H9 (cell line): ENCODE measurements around the gene GPRC5A. TPM values are rescaled to one million over a fixed set of nuclear protein-coding genes. Genes with fewer than 3 reads are reported as not detected.

Experiments
- DNase-seq: peaks from one replicate; pipeline ENCODE4 v3.0.0-alpha.2; 2017
- H2AFZ ChIP-seq: one replicate; pipeline ENCODE4 v1.6.1; 2013; ENCODE audit warnings: mild to moderate bottlenecking, low read length, control low read depth, moderate library complexity
- H2AK5ac ChIP-seq: 2 replicates; pipeline ENCODE4 v1.6.1; 2013; ENCODE audit warnings: low read length, control low read depth, mixed read lengths; ENCODE audit not compliant: insufficient read length
- H2BK120ac ChIP-seq: one replicate; pipeline ENCODE4 v1.6.1; 2013; ENCODE audit warnings: low read depth, mild to moderate bottlenecking, low read length, control low read depth, inconsistent platforms; ENCODE audit not compliant: poor library complexity, severe bottlenecking
- H2BK12ac ChIP-seq: 2 replicates; pipeline ENCODE4 v1.6.1; 2013; ENCODE audit warnings: low read length, control low read depth, mixed read lengths, low read depth; ENCODE audit not compliant: insufficient read length
- H2BK15ac ChIP-seq: 2 replicates; pipeline ENCODE4 v1.6.1; 2013; ENCODE audit warnings: low read depth, low read length, control low read depth
- H2BK20ac ChIP-seq: one replicate; pipeline ENCODE4 v1.6.1; 2013; ENCODE audit warnings: low read depth, mild to moderate bottlenecking, low read length, control low read depth, inconsistent platforms; ENCODE audit not compliant: poor library complexity, severe bottlenecking
- H2BK5ac ChIP-seq: 2 replicates; pipeline ENCODE4 v1.6.1; 2013; ENCODE audit warnings: low read length, control low read depth, mixed read lengths; ENCODE audit not compliant: insufficient read length
- H3K14ac ChIP-seq: 2 replicates; pipeline ENCODE4 v1.6.1; 2013; ENCODE audit warnings: low read length, control low read depth; ENCODE audit not compliant: insufficient read depth
- H3K18ac ChIP-seq: 2 replicates; pipeline ENCODE4 v1.6.1; 2013; ENCODE audit warnings: low read depth, mild to moderate bottlenecking, mixed read lengths, low read length, control low read depth; ENCODE audit not compliant: insufficient read length
- H3K23ac ChIP-seq: 2 replicates; pipeline ENCODE4 v1.6.1; 2013; ENCODE audit warnings: low read length, control low read depth, mixed read lengths, low read depth; ENCODE audit not compliant: insufficient read length
- H3K23me2 ChIP-seq: 2 replicates; pipeline ENCODE4 v1.6.1; 2013; ENCODE audit warnings: low read depth, mild to moderate bottlenecking, mixed read lengths, low read length, control low read depth; ENCODE audit not compliant: insufficient read length, poor library complexity, severe bottlenecking
- H3K27ac ChIP-seq: 2 replicates; pipeline ENCODE4 v1.5.1; 2013; ENCODE audit warnings: low read length, control low read depth, mixed read lengths, low read depth; ENCODE audit not compliant: insufficient read length
- H3K27me3 ChIP-seq: 2 replicates; pipeline ENCODE4 v1.6.1; 2013; ENCODE audit warnings: low read length, control low read depth, inconsistent platforms; ENCODE audit not compliant: insufficient read depth
- H3K4ac ChIP-seq: 2 replicates; pipeline ENCODE4 v1.6.1; 2013; ENCODE audit warnings: low read depth, mild to moderate bottlenecking, control low read depth, inconsistent platforms, low read length, moderate library complexity
- H3K4me1 ChIP-seq: 2 replicates; pipeline ENCODE4 v1.6.1; 2013; ENCODE audit warnings: low read length, control low read depth, inconsistent platforms; ENCODE audit not compliant: insufficient read depth
- H3K4me2 ChIP-seq: 2 replicates; pipeline ENCODE4 v1.6.1; 2013; ENCODE audit warnings: low read length, control low read depth, mixed read lengths; ENCODE audit not compliant: insufficient read length, insufficient read depth
- H3K56ac ChIP-seq: 2 replicates; pipeline ENCODE4 v1.6.1; 2013; ENCODE audit warnings: low read depth, mild to moderate bottlenecking, mixed read lengths, low read length, control low read depth; ENCODE audit not compliant: insufficient read length
- H3K79me1 ChIP-seq: 2 replicates; pipeline ENCODE4 v1.6.1; 2013; ENCODE audit warnings: low read depth, mild to moderate bottlenecking, moderate library complexity, low read length, control low read depth, inconsistent platforms; ENCODE audit not compliant: insufficient read depth, poor library complexity, severe bottlenecking
- H3K79me2 ChIP-seq: 2 replicates; pipeline ENCODE4 v1.6.1; 2013; ENCODE audit warnings: low read length, control low read depth, inconsistent platforms; ENCODE audit not compliant: insufficient read depth
- H3K9ac ChIP-seq: 2 replicates; pipeline ENCODE4 v1.6.1; 2013; ENCODE audit warnings: low read length, control low read depth, mixed read lengths; ENCODE audit not compliant: insufficient read length; ENCODE audit errors: extremely low read depth
- H3K9me3 ChIP-seq: one replicate; pipeline ENCODE4 v1.6.1; 2013; ENCODE audit warnings: low read depth, low read length, inconsistent platforms; ENCODE audit not compliant: control insufficient read depth
- H3T11ph ChIP-seq: one replicate; pipeline ENCODE4 v1.6.1; 2013; ENCODE audit warnings: mild to moderate bottlenecking, low read length, control low read depth, inconsistent platforms
- H4K20me1 ChIP-seq: one replicate; pipeline ENCODE4 v1.6.1; 2013; ENCODE audit not compliant: control insufficient read depth, insufficient read length, insufficient read depth
- H4K5ac ChIP-seq: 2 replicates; pipeline ENCODE4 v1.6.1; 2013; ENCODE audit warnings: low read depth, mild to moderate bottlenecking, mixed read lengths, low read length, control low read depth; ENCODE audit not compliant: insufficient read length
- H4K8ac ChIP-seq: replicated peaks from 2 replicates; pipeline ENCODE4 v1.6.1; 2013; ENCODE audit warnings: low read length, control low read depth, mixed read lengths, low read depth; ENCODE audit not compliant: insufficient read length
- H4K91ac ChIP-seq: 2 replicates; pipeline ENCODE4 v1.6.1; 2013; ENCODE audit warnings: low read depth, mild to moderate bottlenecking, moderate library complexity, mixed read lengths, low read length, control low read depth; ENCODE audit not compliant: insufficient read length
- H3K27ac Mint-ChIP-seq, 3 experiments: 2 replicates in 2 of 3; 3 replicates in 1 of 3; pipeline ENCODE4 v1.8.0; 2020 to 2021; ENCODE audit warnings: mixed read lengths in 3 of 3, mild to moderate bottlenecking in 1 of 3, moderate library complexity in 1 of 3
- H3K27me3 Mint-ChIP-seq: 2 replicates; pipeline ENCODE4 v1.8.0; 2021; ENCODE audit warnings: low read depth, mild to moderate bottlenecking, moderate library complexity, mixed read lengths
- H3K36me3 Mint-ChIP-seq, 3 experiments: 2 replicates in 2 of 3; 3 replicates in 1 of 3; pipeline ENCODE4 v1.8.0; 2020 to 2021; ENCODE audit warnings: low read depth in 3 of 3, mixed read lengths in 3 of 3; ENCODE audit not compliant: insufficient read depth in 1 of 3
- H3K4me1 Mint-ChIP-seq, 2 experiments: 2 replicates each; pipeline ENCODE4 v1.8.0; 2020; ENCODE audit warnings: mixed read lengths in 2 of 2
- H3K4me3 Mint-ChIP-seq, 2 experiments: 2 replicates in 1 of 2; 3 replicates in 1 of 2; pipeline ENCODE4 v1.8.0; 2020 to 2021; ENCODE audit warnings: mild to moderate bottlenecking in 2 of 2, mixed read lengths in 2 of 2, moderate library complexity in 1 of 2
- H3K9me3 Mint-ChIP-seq, 2 experiments: 2 replicates in 1 of 2; 3 replicates in 1 of 2; pipeline ENCODE4 v1.8.0; 2020; ENCODE audit warnings: mild to moderate bottlenecking in 2 of 2, mixed read lengths in 2 of 2, moderate library complexity in 1 of 2
- WGBS: extraction: QIAGEN DNeasy Blood & Tissue Kit; methylation state at CpG from one replicate; pipeline ENCODE4 v1.1.7; 2013; ENCODE audit warnings: missing lambda C conversion rate, low lambda C conversion rate, mixed read lengths; ENCODE audit not compliant: insufficient read length; ENCODE audit errors: extremely low coverage; 5-methylcytosine and 5-hydroxymethylcytosine counted together
- total RNA-seq: library from RNA; stranded (reverse); gene quantifications from 2 replicates; pipeline ENCODE4 v1.2.1, GENCODE V29; 2021
- TF ChIP-seq, protein P1 (sequence below): fragments of 200-600 bp; sonication (generic); conservative IDR thresholded peaks from 3 replicates; pipeline ENCODE4 v1.8.0; 2021; ENCODE audit warnings: antibody characterized with exemption, mild to moderate bottlenecking

GPRC5A gene
- total RNA-seq, 1 experiment from 2014 or later: 0.09 TPM

DNA sequence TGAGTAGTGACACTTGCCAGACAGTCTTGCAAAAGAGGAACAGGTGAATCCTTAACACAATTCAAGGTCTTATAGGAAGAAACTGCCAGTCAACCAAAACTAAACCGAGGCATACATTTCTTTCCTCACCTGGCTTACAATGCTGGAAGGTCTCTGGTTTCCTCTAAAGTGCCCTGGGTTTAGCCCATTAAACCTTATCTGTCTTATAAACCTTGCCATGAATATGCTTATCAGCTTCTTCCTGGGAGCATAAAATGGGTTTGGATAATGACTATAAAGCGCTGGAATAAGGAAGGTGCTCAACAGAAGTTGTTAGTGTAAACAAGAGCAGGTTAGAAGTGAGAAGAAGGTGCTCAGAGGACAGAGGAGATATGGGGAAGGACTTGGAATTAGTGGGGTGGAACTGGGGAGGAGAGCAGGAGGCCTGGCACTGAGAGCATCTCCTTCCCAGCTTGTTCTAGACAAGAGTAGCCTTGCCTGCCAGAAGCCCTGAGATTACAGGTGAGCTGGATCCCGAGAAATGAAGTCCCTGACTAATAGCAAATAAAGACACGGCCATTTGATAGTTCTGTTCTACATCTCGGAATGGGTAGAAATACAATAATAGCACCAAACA lies 14.1 kb upstream of the GPRC5A start:
- no peaks in the 10 kb centered on the region for H3K79me2 ChIP-seq
- Mint-ChIP-seq H3K36me3 (peaks cover 0 to 4% (median 0%) of the 10 kb centered on the region in 3 experiments; a peak in 2 of 7 replicates), H3K4me3 (no peak overlapping the region), H3K27me3 (no peaks in the 10 kb centered on the region; the same call in 1 of the 2 replicates), H3K9me3 (no peaks in the 10 kb centered on the region; a peak in 1 of 5 replicates), H3K4me1 (peaks cover 13 to 33% of the 10 kb centered on the region in 2 experiments), H3K27ac (no peak overlapping the region)
- H3K27me3 ChIP-seq: no peaks in the 10 kb centered on the region
- no peak for DNase-seq
- H3T11ph ChIP-seq: no peak overlapping the region
- no peak overlapping the region for H2BK12ac ChIP-seq
- H2BK120ac ChIP-seq: peak overlapping the region; percentile 44
- H3K14ac ChIP-seq: no peak overlapping the region; the same call in 1 of the 2 replicates
- H3K27ac ChIP-seq: no peak overlapping the region
- H3K4me2 ChIP-seq: no peak overlapping the region
- H3K23ac ChIP-seq: no peak overlapping the region
- H3K4me1 ChIP-seq: peaks cover 10% of the 10 kb centered on the region; the same call in 1 of the 2 replicates
- H4K5ac ChIP-seq: no peak overlapping the region
- no peaks in the 10 kb centered on the region for H4K20me1 ChIP-seq
- no peak overlapping the region for H4K8ac ChIP-seq
- H2AK5ac ChIP-seq: no peak overlapping the region
- no peak overlapping the region for H4K91ac ChIP-seq
- H2BK5ac ChIP-seq: no peak overlapping the region
- no peak overlapping the region for H3K9ac ChIP-seq
- H2BK15ac ChIP-seq: no peak overlapping the region
- H3K23me2 ChIP-seq: no peaks in the 10 kb centered on the region
- no CpG with 5 or more reads among the region's 5 CpGs for WGBS
- H3K56ac ChIP-seq: no peak overlapping the region
- H3K4ac ChIP-seq: no peak overlapping the region
- no peak overlapping the region for H2AFZ ChIP-seq
- no peak overlapping the region for H2BK20ac ChIP-seq
- H3K9me3 ChIP-seq: no peaks in the 10 kb centered on the region
- H3K18ac ChIP-seq: no peak overlapping the region
- no peaks in the 10 kb centered on the region for H3K79me1 ChIP-seq
- TF ChIP-seq, protein P1, sequence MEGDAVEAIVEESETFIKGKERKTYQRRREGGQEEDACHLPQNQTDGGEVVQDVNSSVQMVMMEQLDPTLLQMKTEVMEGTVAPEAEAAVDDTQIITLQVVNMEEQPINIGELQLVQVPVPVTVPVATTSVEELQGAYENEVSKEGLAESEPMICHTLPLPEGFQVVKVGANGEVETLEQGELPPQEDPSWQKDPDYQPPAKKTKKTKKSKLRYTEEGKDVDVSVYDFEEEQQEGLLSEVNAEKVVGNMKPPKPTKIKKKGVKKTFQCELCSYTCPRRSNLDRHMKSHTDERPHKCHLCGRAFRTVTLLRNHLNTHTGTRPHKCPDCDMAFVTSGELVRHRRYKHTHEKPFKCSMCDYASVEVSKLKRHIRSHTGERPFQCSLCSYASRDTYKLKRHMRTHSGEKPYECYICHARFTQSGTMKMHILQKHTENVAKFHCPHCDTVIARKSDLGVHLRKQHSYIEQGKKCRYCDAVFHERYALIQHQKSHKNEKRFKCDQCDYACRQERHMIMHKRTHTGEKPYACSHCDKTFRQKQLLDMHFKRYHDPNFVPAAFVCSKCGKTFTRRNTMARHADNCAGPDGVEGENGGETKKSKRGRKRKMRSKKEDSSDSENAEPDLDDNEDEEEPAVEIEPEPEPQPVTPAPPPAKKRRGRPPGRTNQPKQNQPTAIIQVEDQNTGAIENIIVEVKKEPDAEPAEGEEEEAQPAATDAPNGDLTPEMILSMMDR: no peak
